GM23338 (cell line): ENCODE measurements around the gene TUBA1B. TPM values are rescaled to one million over a fixed set of nuclear protein-coding genes. Genes with fewer than 3 reads are reported as not detected.

Experiments used
- ATAC-seq: fragments of 200-7000 bp; cut with Tn5 transposase; 3 replicates; pipeline ENCODE4 v1.9.1; 2020
- DNase-seq: peaks from one replicate; pipeline ENCODE4 v3.0.0-alpha.2; 2015; ENCODE audit warnings: low spot score
- H2AFZ ChIP-seq: fragments of 200-600 bp; sonication (generic); 2 replicates; pipeline ENCODE4 v1.8.0; 2016; ENCODE audit warnings: antibody characterized with exemption, mild to moderate bottlenecking, moderate library complexity
- H3F3A ChIP-seq: fragments of 200-600 bp; sonication (generic); replicated peaks from 2 replicates; pipeline ENCODE4 v1.8.0; 2017; ENCODE audit warnings: antibody characterized with exemption, mixed run types, low read depth
- H3K27ac ChIP-seq: fragments of 200-600 bp; sonication (generic); 2 replicates; pipeline ENCODE4 v1.6.1; 2016; ENCODE audit warnings: low read depth
- H3K27me3 ChIP-seq: fragments of 200-600 bp; sonication (generic); 2 replicates; pipeline ENCODE4 v1.8.0; 2016; ENCODE audit warnings: mild to moderate bottlenecking, mixed run types, moderate library complexity; ENCODE audit not compliant: insufficient read depth
- H3K36me3 ChIP-seq: fragments of 200-600 bp; sonication (generic); 2 replicates; pipeline ENCODE4 v1.8.0; 2016; ENCODE audit warnings: mild to moderate bottlenecking; ENCODE audit not compliant: insufficient read depth
- H3K4me1 ChIP-seq: fragments of 200-600 bp; sonication (generic); 2 replicates; pipeline ENCODE4 v1.8.0; 2016; ENCODE audit warnings: mild to moderate bottlenecking, moderate library complexity; ENCODE audit not compliant: insufficient read depth
- H3K4me2 ChIP-seq: fragments of 200-600 bp; sonication (generic); 2 replicates; pipeline ENCODE4 v1.7.1; 2017; ENCODE audit warnings: mixed run types
- H3K4me3 ChIP-seq: fragments of 200-600 bp; sonication (generic); 2 replicates; pipeline ENCODE4 v1.6.1; 2016; ENCODE audit warnings: mixed run types
- H3K79me2 ChIP-seq: fragments of 200-600 bp; sonication (generic); replicated peaks from 2 replicates; pipeline ENCODE4 v1.8.0; 2017; ENCODE audit warnings: mild to moderate bottlenecking; ENCODE audit not compliant: insufficient read depth
- H3K9me2 ChIP-seq: fragments of 200-600 bp; sonication (generic); 2 replicates; pipeline ENCODE4 v1.8.0; 2017; ENCODE audit not compliant: insufficient read depth
- H4K20me1 ChIP-seq: fragments of 200-600 bp; sonication (generic); replicated peaks from 2 replicates; pipeline ENCODE4 v1.8.0; 2017; ENCODE audit warnings: mild to moderate bottlenecking; ENCODE audit not compliant: insufficient read depth
- H3K27ac Mint-ChIP-seq: 2 replicates; pipeline ENCODE4 v1.8.0; 2020; ENCODE audit warnings: inconsistent platforms, mild to moderate bottlenecking, moderate library complexity, mixed read lengths
- H3K27me3 Mint-ChIP-seq: 3 replicates; pipeline ENCODE4 v1.8.0; 2022; ENCODE audit warnings: low read depth, mild to moderate bottlenecking, moderate library complexity, mixed read lengths, inconsistent platforms; ENCODE audit not compliant: insufficient read depth, poor library complexity
- H3K36me3 Mint-ChIP-seq: 3 replicates; pipeline ENCODE4 v1.8.0; 2021; ENCODE audit warnings: low read depth, mild to moderate bottlenecking, inconsistent platforms, moderate library complexity, mixed read lengths
- H3K4me1 Mint-ChIP-seq: 3 replicates; pipeline ENCODE4 v1.8.0; 2020; ENCODE audit warnings: mild to moderate bottlenecking, inconsistent platforms, mixed read lengths
- H3K4me3 Mint-ChIP-seq: 3 replicates; pipeline ENCODE4 v1.8.0; 2021; ENCODE audit warnings: moderate library complexity, mild to moderate bottlenecking, inconsistent platforms, mixed read lengths
- H3K9me3 Mint-ChIP-seq: 3 replicates; pipeline ENCODE4 v1.8.0; 2020; ENCODE audit warnings: moderate library complexity, mild to moderate bottlenecking, inconsistent platforms, mixed read lengths
- CTCF ChIP-seq, 2 experiments: fragments of 200-600 bp in 1 of 2; sonication (generic) in 1 of 2; conservative IDR thresholded peaks; 2 replicates each; pipeline versions ENCODE4 v1.5.1 to v1.6.1; 2016 to 2017; ENCODE audit warnings: antibody characterized with exemption in 2 of 2, low read depth in 2 of 2, mild to moderate bottlenecking in 2 of 2, moderate library complexity in 1 of 2
- ETS1 ChIP-seq: IDR thresholded peaks from 2 replicates; pipeline ENCODE4 v1.6.1; 2016; ENCODE audit warnings: antibody characterized with exemption
- EZH2 ChIP-seq: fragments of 200-600 bp; sonication (generic); IDR thresholded peaks from one replicate; pipeline ENCODE4 v1.8.0; 2017; ENCODE audit warnings: antibody characterized with exemption, mild to moderate bottlenecking, low read depth; ENCODE audit not compliant: unreplicated experiment
- JUNB ChIP-seq: IDR thresholded peaks from one replicate; pipeline ENCODE4 v1.6.1; 2016; ENCODE audit warnings: antibody characterized with exemption; ENCODE audit not compliant: unreplicated experiment
- REST ChIP-seq: IDR thresholded peaks from one replicate; pipeline ENCODE4 v1.6.1; 2018; ENCODE audit warnings: antibody characterized with exemption; ENCODE audit not compliant: unreplicated experiment
- ZNF114 ChIP-seq: fragments of 250-450 bp; sonication (Bioruptor Pico); IDR thresholded peaks from 2 replicates; pipeline ENCODE4 v1.5.0; 2020; ENCODE audit warnings: mild to moderate bottlenecking, moderate library complexity
- ZNF331 ChIP-seq: fragments of 250-450 bp; sonication (Bioruptor Pico); IDR thresholded peaks from 2 replicates; pipeline ENCODE4 v1.5.0; 2020; ENCODE audit warnings: low read depth, mild to moderate bottlenecking, moderate library complexity
- polyA plus RNA-seq: library from polyadenylated mRNA; unstranded; fragments of >200 nt; fragmentation: Nextera tagmentation; extraction: Ambion mirVana; gene quantifications from 2 replicates; pipeline ENCODE4 v1.2.1, GENCODE V29; 2016
- total RNA-seq: library from RNA; depleted of rRNA; stranded (reverse); fragments of >200 nt; shearing (Covaris generic); gene quantifications from 2 replicates; pipeline ENCODE4 v1.2.3, GENCODE V29; 2014

Gene TUBA1B
- total and polyA plus RNA-seq, 2 experiments from 2014 or later = 1,116 to 2,718 TPM

- H3K4me1 ChIP-seq = peaks cover 35% of the 10 kb centered on the region
- H3K4me2 ChIP-seq = peak overlapping the region; percentile 78
- peaks cover 11% of the 10 kb centered on the region for H4K20me1 ChIP-seq
- TF ChIP-seq CTCF (conservative IDR thresholded peaks at IDR 0.05; ENCODE audit: low read depth in 2 of 2) = peak; percentile 84 to 96
- TF ChIP-seq REST = no peak
- TF ChIP-seq EZH2 = peak; percentile 58
- peak overlapping the region; percentile 58 for H3K4me3 Mint-ChIP-seq
- no peaks in the 10 kb centered on the region for H3K79me2 ChIP-seq
- peaks cover 62% of the 10 kb centered on the region for H3K27me3 Mint-ChIP-seq
- no peak overlapping the region for H3K27ac Mint-ChIP-seq
- no peaks in the 10 kb centered on the region for H3K9me2 ChIP-seq
- no peaks in the 10 kb centered on the region; the same call in 2 of the 3 replicates for H3K36me3 Mint-ChIP-seq
- ATAC-seq (peak; percentile 77), DNase-seq (peak; percentile 93)
- H3K27ac ChIP-seq = no peak overlapping the region
- no peaks in the 10 kb centered on the region for H3K36me3 ChIP-seq
- H3F3A ChIP-seq = peaks cover 12% of the 10 kb centered on the region; the same call in 1 of the 2 replicates
- H3K27me3 ChIP-seq = peaks cover 82% of the 10 kb centered on the region
- H3K4me1 Mint-ChIP-seq = peaks cover 36% of the 10 kb centered on the region
- H2AFZ ChIP-seq = peak overlapping the region; percentile 85
- H3K9me3 Mint-ChIP-seq = no peaks in the 10 kb centered on the region
- H3K4me3 ChIP-seq = peak overlapping the region; percentile 49
Observed at GRCh38 chr12:49088150-49088931, 42.9 kb downstream of the TUBA1B start.

GRCh38 chr12:49086116-49086515, 45.1 kb downstream of the TUBA1B start:
- H3K4me3 ChIP-seq = no peak overlapping the region
- H3K4me1 Mint-ChIP-seq = peaks cover 19% of the 10 kb centered on the region
- peaks cover 16% of the 10 kb centered on the region for H3K4me1 ChIP-seq
- peaks cover 4% of the 10 kb centered on the region for H4K20me1 ChIP-seq
- H3K9me2 ChIP-seq = no peaks in the 10 kb centered on the region
- H3K36me3 ChIP-seq = no peaks in the 10 kb centered on the region
- DNase-seq = no peak
- H3K79me2 ChIP-seq = no peaks in the 10 kb centered on the region
- H3K27me3 Mint-ChIP-seq = peaks cover 39% of the 10 kb centered on the region
- H3K27ac ChIP-seq = no peak overlapping the region
- no peaks in the 10 kb centered on the region; the same call in 2 of the 3 replicates for H3K36me3 Mint-ChIP-seq
- H3K27ac Mint-ChIP-seq = no peak overlapping the region
- no peak overlapping the region for H3K4me2 ChIP-seq
- peaks cover 60% of the 10 kb centered on the region for H3K27me3 ChIP-seq
- no peak overlapping the region for H2AFZ ChIP-seq
- H3F3A ChIP-seq = peaks cover 5% of the 10 kb centered on the region; the same call in 1 of the 2 replicates
- no peaks in the 10 kb centered on the region for H3K9me3 Mint-ChIP-seq
- H3K4me3 Mint-ChIP-seq = no peak overlapping the region
- ATAC-seq = no peak
- TF ChIP-seq ETS1 (no peak), ZNF114 (no peak), ZNF331 (CRISPR knock-in tag) (no peak), CTCF (conservative IDR thresholded peaks at IDR 0.05; ENCODE audit: low read depth in 2 of 2) (no peak), JUNB (no peak)
